Stimulated activated CD4-positive, alpha-beta T cell treated with anti-CD3 and anti-CD28 coated beads, Interleukin-1b, Interleukin-23, amount 100 ng/mL, for 4 hours (primary cell): ENCODE results near the gene UBR4.

Experiments
- DNase-seq, 2 donors: peaks; one replicate each; pipeline ENCODE4 v3.0.0-alpha.2; 2020; ENCODE audit warnings: low read depth in 2 of 2

The UBR4 gene

DNA sequence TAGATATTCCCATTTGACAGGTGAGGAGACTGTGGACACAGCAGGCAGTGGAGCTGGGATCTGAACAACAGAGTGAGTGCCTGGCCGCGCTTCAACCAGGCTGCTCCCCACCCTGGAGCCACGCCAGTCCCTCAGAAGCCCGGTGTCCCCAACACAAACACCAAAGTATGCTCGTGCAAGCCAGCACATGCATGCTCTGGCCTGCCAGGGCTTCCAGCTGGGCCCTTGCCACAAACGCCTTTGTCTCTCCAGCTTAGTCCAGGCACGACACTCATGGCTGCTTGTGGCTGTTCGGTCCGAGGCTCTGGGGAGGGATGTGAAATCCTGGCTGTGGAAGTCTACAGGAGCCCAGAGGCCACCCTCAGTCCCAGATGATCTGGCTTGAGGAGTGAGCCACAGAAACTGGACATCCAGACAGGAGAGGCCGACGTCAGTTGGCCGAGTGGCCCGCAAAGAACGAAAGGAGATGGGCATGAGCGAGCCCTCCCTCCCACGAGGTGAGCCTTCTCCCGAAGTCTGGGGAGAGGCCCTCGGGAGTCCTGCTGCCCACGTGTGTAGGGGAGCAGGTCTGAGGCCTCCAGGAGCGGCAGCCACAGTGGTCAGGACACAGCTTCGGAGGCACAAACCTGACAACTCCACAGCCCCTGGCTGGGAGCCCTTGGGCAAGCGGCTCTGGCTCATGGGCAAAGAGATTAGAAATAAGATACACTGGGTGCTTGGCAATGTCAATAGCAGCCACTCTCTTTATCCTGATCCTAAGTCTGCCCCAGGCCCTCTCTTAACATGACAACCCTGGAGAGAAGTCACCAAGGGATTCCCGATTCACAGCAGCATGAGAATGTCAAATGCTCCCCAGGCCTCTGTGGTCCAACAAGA lies 136.5 kb downstream of the UBR4 start:
- no peak for DNase-seq

DNA sequence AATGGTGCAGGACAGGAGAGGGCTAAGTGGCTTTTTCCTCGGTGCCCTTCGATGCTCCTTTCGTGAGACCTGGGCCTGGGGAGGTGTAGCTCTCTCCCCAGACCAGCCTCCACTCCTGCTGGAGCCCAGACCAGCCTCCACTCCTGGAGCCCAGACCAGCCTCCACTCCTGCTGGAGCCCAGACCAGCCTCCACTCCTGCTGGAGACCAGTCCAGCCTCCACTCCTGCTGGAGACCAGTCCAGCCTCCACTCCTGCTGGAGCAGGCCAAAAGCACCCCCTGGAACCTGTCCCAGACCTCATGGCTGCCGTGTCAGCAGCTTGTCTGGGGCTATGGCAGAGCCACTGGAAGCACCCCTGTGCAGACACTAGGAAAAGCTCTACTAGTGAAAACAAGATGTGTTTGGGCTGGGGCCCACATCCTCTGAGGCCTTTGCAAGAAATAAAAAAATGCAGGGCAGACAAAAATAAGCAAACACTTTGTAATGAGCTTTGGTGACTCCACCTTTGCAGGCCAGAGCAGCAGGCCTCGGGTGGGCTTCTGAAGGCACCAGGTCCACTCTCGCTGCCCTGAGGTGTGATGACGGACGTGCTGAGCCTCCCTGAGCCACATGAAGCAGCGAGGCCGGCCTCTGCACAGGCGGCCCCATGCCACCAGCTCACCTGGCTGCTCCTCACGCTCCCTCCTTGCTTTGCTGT lies 137.6 kb downstream of the UBR4 start:
- no peak for DNase-seq

DNA sequence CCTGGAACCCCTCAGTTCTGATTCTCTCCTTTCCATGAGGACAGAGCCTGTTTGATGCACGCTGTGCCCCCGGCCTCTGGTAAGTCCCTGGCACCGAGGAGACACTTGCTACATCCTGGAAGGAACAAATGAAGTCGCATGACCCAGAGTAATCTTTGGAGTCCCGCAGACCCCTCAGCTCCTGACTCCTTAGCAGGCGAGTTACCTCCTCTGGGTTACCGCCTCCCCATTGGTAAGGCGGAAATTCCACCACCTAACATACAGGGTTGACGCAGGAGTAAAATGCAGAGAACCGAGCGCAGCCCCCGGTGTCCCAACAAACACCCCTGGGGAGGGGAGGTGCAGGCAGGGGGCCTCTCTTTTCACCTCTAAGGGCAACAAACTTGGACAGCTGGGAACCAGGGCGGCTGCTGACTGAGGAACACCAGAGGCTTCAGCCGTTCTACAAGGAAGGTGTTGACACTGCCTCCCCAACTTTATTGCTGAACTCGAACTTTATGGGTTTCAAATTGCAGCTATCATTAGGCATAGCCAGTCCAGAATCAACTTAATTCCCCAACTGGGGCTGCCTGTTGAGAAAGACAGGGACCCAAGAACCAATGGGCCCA lies 138.3 kb downstream of the UBR4 start:
- DNase-seq: no peak

DNA sequence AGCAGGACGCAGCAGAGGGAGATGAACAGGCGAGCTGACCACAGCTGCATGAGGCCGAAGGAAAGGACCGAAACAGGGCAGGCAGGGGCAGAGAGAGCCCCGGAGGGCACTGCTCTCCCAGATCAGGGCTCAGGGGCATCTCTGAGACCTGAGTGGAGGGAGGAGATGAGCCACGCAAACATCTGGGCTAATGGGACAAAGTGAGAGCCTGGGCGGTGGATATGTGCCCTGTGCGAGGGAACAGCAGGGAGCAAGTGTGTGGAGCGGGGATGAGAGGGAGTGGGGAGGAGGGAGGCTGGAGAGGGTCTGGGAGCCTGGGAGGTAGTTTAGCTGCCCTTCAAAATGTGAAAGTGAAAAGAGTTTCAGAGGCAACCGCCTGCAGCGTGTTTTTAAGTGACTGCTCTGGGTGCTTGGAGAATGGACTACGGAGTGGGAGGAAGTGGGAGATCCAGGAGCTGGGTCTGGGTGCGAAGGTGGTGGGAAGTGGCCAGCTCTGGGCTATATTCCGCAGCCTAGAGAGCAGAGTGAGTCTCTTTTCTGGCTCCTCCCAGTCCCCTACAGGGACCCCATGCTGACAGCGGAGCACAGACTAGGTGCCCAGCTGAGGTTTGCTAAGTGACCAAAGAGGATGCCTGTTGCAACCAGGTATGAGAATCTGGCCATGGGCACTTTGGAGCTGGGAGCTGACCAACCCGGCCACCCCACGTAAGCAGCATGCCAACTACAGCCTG lies 139.0 kb downstream of the UBR4 start:
- DNase-seq: no peak

DNA sequence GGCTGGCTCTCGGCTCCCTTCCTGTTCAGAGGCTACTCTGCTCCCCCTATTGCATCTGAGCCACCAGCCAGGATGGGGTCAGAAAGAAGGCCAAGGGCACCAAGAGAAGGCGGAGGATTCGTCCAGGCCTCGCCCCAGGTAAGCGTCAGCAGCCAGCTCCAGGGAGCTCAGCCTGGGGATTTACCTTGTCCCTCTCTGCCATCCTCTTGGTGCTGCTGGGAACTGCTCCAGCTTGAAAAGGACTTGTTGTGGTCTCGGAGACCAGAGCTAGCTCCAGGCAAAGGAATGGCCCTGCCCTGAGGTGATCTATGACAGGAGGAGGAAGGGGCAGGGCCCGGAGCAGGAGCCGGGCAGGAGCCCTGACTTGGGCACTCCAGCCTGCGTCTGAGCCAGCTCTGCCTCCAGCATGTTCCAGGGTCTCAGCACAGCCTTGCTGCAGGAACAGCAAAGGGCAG lies 139.8 kb downstream of the UBR4 start:
- DNase-seq: no peak

DNA sequence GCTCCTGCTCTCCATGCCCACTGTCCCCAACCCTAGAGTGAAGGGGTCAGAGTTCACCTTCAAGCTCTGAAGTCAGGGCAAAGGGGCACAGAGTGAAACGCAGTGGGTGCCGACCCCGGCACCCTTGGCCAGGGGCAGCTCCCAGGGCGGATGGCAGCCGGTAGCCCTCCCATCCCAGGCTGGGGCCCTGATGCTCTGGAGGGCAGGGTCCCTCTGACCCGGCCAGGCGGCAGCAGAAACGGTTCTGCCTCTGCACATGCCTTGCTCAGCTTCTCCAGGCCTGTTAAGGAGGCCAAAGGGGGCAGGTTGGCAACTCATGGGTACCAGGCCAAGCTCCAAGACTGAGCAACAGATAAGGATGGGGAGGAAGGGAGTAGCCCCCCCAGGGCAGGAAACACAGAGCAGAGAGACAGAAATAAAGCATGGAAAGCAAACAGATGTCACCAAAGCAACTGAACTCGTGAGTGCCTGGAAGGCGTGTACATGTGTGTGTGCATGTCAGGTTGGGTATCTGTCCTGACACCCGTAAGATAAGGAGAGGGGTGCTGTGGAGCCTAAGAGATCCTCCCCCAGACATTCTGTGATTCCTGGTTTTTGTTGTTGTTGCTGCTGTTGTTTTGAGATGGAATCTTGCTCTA lies 141.3 kb downstream of the UBR4 start:
- no peak for DNase-seq

DNA sequence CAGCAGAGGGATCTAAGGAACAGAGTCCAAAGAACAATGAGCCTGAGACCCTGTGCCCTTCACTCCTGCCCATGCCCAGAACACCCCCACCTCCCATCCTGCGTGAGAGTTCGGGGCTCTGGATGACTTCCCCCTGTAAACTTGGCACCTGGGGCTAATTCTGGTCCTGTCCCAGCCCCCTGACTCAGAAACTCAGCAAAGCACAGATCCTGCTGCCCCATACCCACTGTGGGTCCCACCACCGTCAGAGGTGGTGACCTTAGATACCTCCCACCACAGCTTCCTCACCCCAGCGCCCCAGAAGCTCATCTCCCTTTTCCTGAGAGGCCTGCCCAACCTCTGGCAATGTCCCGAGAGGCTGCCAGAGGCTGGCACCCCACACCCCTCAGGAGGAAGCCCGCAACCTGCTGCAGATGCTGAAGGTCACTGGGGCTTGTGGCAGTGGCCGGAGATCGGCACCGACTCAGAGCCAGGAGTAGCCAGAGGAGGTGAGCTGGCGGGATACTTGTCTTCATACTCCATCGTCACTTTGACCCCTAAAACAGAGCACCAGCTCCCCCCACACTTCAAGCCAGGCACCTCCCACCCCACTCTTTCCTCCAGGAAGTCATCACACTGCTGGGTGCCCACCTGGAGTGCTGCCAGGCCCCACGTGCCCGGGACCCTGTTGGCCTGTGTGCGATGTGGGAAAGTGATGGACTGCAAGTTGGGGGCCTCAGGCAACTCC lies 142.0 kb downstream of the UBR4 start:
- DNase-seq: no peak

DNA sequence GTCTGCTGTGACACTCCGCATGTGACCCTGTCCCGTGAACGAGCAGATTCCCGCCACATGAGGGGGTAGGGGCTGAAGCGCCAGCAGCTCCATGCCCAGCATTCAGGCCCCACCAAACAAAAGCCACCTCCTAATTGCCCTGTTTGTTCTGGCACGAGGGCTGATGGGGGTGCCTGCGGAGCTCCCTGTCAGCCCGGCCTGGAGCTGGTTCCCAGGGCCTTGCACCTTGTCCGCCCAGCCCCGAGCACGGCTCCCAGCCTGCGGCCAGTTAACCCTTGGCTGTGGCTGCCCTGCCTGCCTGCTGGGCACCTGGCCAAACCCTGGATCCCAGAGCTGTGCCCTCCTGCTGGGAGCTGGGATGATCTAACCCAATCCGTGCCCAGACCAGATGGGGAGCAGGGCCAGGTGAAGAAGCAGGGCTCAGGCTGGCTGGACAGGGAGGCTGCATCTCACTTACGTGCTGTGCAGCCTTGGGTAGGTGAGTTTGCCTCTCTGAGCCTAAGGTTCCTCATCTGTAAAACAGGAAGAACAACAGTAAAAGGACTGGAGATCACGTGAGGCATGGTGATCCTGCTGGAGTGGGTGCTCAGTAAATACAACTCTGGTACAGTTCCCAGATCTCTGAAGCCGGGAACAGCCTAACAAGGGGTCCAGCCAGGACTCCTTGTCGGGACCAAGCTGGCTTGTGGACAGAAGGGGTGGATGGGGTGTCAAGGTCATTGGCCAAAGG lies 142.7 kb downstream of the UBR4 start:
- no peak for DNase-seq

DNA sequence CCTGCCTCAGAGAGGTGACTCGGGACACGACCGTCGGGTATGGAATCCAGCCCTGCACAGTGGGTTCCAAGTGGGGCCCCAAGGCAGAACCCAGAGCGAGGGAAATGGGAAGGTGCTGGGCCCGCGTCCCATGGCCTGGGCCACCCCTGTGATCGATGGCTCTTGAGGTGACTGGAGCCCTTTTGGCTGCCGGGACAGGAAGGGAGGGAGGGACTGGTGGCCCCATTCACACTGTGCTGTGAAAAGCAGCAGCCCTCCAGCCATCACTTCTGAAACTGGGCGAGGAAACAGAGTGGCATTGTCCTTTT lies 143.2 kb downstream of the UBR4 start:
- no peak for DNase-seq

DNA sequence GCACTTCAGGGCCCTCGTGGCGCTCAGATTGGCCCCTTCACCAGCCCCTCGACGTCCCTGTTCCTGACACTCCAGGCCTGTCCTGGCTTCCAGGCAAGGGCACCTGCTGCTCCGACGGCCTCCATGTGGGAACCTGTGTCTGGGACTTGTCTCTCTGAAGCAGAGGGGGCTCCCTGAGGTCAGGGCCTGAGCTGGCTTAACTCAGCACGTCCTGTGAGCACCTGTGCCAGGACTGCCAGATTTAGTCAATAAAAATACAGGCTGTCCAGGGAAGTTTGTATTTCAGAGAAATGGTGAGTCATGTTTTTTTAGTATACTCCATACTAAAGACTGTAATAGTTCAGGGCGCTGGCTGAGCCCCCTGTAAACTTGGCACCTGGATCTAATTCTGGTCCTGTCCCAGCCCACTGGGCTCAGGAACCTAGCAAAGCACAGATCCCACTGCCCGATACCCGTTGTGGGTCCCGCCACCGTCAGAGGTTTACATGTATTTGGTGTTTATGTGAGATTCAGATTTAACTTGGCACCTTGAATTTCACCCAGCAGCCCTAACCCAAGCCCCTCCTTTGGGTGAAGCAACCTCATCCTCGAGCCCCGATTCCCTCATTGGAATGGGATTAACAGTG lies 143.7 kb downstream of the UBR4 start:
- DNase-seq: no peak

DNA sequence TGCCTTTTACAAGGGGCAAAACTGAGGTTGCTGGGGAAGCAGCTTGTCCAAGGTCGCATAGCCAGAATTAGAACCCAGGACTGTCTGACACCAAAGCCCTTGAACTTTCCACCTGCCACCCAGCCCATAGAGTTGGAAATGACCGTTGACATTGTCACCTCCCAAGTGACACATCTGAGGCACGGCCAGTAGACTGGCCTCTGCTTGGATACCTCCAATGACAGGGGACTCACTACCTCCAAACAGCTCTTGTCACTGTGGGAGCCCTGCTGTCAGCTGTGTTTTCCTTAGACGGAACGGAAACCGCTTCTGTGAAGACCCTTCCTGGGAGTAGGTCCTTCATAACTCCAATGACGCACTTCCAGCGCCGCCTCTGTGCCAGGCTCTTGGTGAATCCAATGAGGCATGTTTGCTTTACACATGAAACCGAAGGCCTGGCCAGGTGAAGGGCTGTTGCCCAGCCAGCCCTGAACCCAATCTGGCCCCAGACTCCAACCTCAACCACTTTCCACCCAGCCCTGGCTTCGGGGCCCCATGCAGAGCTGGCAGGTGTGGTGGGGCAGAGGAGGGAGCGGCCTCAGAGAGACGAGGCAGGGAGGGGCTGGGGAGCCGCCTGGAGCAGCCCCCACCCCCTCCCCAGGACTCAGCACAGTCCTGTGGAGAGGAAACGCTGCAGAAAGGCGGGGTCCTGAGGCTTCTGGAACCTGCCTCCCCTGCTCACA lies 144.4 kb downstream of the UBR4 start:
- DNase-seq: no peak

DNA sequence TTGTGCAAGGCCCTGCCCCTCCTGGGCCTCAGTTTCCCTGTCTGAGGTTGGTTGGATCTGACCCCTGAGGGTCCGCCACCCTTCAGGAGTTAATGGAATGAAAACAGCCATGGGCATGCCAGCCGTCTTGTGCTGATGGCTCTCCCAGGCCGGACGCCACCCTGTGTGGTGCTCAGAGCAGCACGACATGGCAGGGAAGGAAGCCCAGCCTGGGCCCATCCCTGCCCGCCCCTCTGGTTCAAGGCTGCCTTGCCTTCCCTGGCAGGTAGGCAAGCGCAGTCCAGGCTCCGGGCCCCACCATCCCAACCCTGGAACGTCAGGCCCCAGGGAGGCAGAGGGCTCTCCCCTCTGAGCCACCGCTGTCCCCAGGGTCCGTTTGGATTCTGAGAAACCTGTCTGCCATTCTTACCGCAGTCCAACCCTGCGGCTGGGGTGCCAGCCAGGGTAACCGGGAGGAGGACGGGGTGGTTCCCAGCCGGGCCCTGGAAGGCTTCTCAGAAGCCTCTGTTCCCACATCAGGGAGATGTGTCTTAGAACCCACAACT lies 145.1 kb downstream of the UBR4 start:
- no peak for DNase-seq

DNA sequence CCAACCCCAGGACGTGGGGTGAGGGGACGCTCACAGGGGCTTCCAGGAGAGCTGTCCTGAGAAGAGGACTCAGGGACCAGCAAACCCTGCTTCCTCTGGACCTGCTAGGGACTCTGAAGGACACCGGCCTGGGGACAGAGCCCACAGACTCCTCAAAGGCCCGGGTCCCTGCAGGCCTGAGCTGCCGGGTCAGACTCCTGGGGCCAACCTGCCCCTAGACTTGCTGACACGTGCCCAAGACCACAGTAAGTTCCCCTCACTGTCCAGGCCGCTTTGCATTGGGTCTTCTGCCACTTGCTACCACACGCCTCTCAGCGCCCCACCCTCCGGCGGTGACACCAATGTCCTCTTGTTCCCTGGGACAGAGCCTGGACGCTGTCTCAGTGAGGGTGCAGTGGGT lies 146.9 kb downstream of the UBR4 start:
- DNase-seq: no peak

DNA sequence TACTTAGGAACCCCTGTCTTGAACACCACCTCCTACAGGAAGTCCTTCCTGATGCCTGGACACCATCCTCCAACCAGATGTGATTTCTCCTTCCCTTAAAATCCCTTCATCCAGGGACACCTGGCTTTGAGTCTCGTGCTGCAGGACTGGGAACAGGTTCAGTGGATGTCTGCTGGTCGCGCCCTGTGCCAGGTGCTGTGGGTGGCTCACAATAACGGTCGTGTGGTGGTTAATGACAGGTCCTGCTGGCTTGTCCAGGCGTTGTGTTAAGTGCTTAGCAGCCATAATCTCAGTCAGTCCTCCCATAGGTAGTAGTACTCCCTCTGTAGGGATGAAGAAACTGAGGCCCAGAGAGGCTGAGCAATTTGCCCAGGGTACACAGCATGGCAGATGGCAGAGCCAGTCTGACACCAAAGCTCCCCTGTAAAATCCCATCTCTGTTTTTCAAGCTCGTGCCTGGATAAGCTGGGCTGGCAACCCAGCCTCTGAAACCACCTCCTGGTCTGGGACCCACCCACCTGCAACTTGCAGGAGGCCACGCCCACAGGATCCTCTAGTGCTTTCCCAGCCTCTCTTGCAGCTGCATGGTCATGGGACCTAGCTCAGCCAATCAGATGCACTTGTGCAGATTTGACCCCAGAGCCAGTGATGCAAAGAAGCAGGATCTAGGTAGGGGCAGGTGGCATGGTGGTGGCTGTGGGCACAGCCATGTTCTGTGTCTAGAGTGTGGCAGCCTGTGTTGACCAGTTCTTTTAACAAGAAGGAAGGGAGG lies 147.6 kb downstream of the UBR4 start:
- DNase-seq: no peak

DNA sequence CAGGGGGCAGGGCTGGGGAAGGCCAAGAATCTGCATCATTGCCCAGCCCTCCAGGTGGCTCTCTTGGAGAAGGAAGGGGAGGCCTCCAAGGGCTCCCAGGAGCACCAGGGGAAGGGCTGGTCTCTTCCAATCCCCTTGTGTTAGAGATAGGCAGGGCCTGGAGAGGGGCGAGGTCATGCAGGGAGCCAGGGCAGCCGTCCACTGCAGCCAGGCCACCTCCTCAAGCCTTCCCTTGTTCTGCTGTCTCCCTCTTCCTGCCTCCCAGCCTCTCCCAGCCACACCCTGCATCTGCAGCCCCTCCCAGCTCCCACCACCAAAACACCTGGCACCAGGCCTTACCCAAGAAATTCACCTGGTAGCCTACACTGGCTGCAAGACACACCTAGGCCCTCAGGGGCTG lies 148.3 kb downstream of the UBR4 start:
- no peak for DNase-seq

DNA sequence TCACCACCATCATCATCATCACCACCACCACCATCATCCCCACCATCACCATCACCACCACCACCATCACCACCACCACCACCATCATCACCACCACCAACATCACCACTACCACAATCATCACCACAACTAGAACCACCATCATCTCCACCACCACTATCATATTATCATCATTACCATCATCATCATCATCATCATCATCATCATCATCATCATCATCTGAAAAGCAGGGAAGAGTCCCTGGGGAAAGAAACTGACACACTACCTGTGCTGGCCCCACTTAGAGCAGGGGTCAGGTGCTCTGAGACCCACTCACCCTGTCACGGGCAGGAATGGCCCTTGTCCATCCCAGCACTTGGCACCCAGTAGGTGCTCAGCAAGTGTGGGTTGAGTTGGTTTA lies 148.7 kb downstream of the UBR4 start:
- DNase-seq: no peak

DNA sequence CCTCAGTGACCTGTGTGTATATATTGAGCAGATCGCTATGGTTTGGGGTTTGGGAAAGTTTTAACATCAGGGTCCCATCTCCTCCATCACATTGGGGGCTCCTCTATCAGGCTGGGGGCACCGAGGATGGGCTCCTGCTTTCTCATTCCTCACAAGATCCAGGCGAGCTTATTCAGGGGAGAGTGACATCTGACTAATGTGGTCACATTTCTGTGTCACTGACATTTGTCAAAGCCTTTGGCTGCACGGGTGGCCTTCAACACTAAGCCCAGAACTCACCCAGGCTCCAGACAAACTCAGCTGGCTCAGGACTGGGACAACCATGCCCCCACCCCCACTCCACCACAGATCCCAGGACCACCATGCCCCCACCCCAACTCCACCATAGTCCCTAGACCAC lies 150.3 kb downstream of the UBR4 start:
- DNase-seq: no peak

DNA sequence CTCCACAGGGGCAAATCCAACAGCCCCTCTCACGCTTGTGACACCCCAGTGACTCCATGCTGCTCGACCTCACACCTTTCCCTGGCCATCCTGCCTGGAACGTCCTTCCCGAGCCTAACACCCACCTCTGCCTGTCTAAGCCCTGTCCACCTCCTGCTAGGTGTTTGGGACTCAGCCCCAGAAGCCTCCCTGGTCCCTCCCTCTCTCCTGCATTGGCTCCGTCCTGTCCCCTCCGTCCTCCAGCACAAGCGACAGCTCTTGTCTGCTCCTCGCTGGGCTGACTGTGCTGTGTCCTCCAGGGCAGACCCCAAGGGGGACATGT lies 151.6 kb downstream of the UBR4 start:
- no peak for DNase-seq
